Activated CD4-positive, CD25-positive, alpha-beta regulatory T cell (primary cell): ENCODE data around the gene VAV1.
"Not testable (repeated sequence)": the region's sequence is repeated elsewhere in the genome, so short reads cannot be mapped to it uniquely, and the experiment has no call there.

ENCODE experiments used
- DNase-seq, 4 experiments: peaks; one replicate each; lab custom pipeline; 2025; lab: John Stamatoyannopoulos, UW

VAV1 gene

DNA sequence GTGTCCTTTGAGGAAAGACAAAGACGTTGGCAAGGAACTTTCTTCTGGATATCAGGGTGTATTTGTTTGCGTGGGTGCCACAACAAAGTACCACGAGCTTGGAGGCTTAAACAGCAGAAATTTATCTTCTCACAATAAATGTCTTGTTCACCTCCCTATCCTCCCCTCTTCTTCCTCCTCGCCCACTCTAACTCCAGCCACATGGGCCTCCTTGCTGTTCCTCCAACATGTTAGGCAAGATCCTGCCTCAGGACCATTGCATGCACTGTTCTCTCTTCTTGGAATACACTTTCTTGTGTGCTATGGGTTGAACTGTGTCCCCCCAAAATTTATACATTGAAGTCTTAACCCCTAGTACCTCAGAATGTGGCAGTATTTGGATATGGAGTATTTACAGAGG is 45.7 kb downstream of the VAV1 start:
- DNase-seq, result no peak

- DNase-seq, result no peak
Observed at GRCh38 chr19:6819323-6819722, 46.8 kb downstream of the VAV1 start.

- DNase-seq, result no peak
Observed at GRCh38 chr19:6820237-6820636, 47.7 kb downstream of the VAV1 start.

- DNase-seq, result no peak
Observed at GRCh38 chr19:6821639-6822310, 49.3 kb downstream of the VAV1 start.

GRCh38 chr19:6822311-6822670 is 49.8 kb downstream of the VAV1 start:
- DNase-seq, result no peak

- no peak for DNase-seq
Observed at GRCh38 chr19:6825076-6825774, 52.7 kb downstream of the VAV1 start.

- DNase-seq, result no peak
Observed at GRCh38 chr19:6826281-6826920, 53.9 kb downstream of the VAV1 start.

GRCh38 chr19:6828306-6828697 is 55.8 kb downstream of the VAV1 start:
- no peak for DNase-seq

DNA sequence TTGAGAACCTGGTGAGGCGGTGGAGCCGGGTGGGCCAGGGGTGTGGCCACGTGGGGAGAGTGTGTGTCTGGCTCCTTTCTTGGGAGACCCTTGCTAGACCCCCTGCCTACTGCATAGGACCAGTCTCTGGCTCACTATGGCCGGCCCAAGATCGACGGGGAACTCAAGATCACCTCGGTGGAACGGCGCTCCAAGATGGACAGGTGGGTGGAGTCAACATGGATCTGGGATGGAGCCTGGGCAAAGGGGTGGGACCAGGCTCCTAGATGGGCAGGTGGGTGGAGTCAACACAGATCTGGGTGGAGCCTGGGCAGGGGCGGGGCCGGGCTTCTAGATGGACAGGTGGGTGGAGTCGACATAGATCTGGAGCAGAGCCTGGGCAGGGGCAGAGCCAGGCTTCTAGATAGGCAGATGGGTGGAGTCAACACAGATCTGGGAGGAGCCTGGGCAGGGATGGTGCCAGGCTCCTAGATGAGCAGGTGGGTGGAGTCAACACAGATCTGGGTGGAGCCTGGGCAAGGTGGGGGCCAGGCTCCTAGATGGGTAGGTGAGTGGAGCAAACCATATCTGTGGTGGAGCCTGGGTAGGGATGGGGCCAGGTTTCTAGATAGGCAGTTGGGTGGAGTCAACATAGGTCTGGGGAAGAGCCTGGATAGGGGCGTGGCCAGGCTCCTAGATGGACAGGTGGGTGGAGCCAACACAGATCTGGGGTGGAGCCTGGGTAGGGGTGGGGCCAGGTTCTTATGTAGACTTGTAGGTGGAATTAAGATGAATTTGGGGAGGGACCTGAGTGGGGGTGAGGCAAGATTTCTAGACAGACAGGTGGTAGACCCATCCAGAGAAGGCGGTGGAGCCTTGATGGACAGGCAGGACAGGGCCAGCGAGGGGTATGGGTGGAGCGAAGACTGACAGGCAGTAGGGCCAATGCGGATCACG is 56.5 kb downstream of the VAV1 start:
- DNase-seq, result no peak

DNA sequence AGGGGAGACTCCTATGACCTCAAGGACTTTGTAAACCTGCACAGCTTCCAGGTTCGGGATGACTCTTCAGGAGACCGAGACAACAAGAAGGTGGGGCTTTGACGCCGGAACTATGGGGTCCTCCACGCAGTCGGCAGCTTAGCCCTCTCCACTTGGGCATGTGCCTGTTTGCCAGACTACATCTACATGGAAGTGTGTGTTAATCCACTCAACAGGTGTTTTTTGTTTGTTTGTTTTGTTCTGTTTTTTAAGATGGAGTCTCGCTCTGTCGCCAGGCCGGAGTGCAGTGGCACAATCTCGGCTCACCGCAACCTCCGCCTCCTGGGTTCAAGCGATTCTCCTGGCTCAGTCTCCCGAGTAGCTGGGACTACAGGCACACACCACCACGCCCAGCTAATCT is 57.3 kb downstream of the VAV1 start:
- DNase-seq, result not testable (repeated sequence)

DNA sequence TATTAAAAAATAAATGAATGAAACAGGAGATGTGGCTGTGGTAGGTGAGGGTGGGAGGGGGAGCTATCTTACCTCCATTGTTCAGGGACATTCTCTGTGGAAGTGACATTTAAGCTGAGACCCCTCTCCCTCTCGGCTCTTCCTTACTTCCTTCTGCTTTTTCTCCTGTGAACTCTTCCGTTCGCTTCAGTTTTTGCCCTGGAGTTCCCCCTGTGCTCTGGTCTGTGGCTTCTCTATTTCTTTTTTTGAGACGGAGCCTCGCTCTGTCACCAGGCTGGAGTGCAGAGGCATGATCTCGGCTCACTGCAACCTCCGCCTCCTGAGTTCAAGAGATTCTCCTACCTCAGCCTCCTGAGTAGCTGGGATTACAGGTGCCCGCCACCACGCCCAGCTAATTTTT is 58.6 kb downstream of the VAV1 start:
- DNase-seq, result not testable (repeated sequence)

DNA sequence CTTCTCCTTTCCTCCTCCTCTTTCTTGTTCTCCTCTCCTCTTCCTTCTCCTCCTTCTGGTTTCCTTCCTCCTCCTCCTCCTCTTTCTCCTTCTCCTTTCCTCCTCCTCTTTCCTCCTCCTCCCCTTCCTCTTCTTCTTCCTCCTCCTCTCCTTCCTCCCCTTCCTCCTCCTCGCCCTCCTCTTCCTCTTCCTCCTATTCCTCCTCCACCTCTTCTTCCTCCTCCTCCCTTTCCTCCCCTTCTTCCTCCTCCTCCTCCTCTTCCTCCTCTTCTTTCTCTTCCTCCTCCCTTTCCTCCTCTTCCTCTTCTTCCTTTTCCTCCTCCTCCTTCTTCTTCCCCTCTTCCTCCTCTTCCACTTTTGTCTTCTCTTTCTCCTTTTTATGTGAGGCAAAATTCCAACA is 59.9 kb downstream of the VAV1 start:
- no peak for DNase-seq

GRCh38 chr19:6833166-6833790 is 60.8 kb downstream of the VAV1 start:
- no peak for DNase-seq

- no peak for DNase-seq
Observed at GRCh38 chr19:6834433-6834832, 61.9 kb downstream of the VAV1 start.

DNA sequence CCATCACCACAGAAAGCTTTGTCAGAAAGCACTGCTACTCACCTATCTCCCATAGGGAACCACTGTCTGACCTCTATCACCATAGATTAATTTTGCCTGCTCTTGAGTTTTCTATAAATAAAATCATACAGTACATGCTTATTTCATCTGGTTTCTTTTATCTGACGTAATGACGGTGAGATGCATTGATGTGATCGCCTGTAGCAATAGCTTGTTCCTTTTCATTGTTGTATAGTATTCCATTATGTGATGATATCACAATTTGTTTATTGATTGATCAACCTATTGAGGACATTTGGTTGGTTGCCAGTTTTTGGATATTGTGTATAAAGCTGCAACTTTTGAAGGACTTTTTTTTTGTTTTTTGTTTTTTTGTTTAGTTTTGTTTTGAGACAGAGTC is 63.0 kb downstream of the VAV1 start:
- DNase-seq, result no peak

DNA sequence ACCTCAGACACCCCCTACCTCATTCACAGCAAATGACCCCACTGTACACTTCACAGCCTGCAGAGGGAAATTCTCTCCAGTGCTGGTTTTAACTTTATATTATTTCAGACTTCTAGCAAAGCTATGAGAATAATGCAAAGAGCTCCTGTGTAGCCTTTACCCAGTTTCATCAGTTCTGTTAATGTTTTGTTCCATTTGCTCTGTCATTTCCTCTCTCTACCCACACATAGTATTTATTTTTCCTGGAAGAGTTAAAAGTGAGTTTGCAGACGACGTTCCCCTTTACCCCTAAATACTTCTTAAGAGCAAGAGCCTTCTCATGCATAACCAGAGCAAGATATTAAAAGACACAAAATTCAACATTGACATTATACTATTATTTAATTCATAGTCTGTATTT is 65.0 kb downstream of the VAV1 start:
- no peak for DNase-seq

GRCh38 chr19:6838062-6838655 is 65.7 kb downstream of the VAV1 start:
- no peak for DNase-seq

- DNase-seq, result no peak
Observed at GRCh38 chr19:6842871-6843607, 70.5 kb downstream of the VAV1 start.

GRCh38 chr19:6847828-6848200 is 75.3 kb downstream of the VAV1 start:
- no peak for DNase-seq

- DNase-seq, result no peak
Observed at GRCh38 chr19:6848986-6849385, 76.5 kb downstream of the VAV1 start.

- no peak for DNase-seq
Observed at GRCh38 chr19:6849876-6850275, 77.4 kb downstream of the VAV1 start.
